ENCODE data around the gene CPEB1. TPM values are rescaled to one million over a fixed set of nuclear protein-coding genes. Genes with fewer than 3 reads are reported as not detected.
A peak's percentile ranks its signal among the peaks of the same experiment; 100 is the strongest.

Gene CPEB1
- total RNA-seq, 1 experiment from 2014 or later: 1.0 TPM

DNA sequence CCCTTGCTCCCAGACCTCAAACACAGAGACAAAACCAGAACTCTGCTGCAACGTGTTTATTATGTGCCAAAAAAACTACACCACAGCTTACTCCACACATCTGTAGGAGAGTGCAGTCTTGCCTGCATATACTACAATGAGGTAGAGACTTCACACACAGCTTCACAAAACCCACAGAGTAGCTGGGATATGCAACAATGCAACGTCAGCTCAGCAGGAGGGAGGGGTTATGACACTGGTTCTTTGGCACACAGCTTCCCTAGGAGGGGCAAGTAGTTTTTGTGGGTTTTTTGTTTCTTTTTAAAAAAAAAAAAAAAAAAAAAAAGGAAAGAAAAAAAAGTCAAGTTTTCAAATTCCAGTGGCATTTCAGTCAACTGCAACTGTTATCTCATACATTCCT, 104.0 kb downstream of the CPEB1 start:
- H3K4ac ChIP-seq (ENCODE audit: low read depth, low read length): no peak overlapping the region
- H2BK20ac ChIP-seq (ENCODE audit: low read depth, low read length, poor library complexity, severe bottlenecking): no peak overlapping the region
- peak overlapping the region; percentile 20 for H3K4me2 ChIP-seq (ENCODE audit: insufficient read depth, insufficient read length, low read length)
- H4K91ac ChIP-seq (ENCODE audit: insufficient read length, low read depth, low read length): no peak overlapping the region
- H3K9ac ChIP-seq (ENCODE audit: extremely low read depth, insufficient read length, low read length): no peak overlapping the region
- no peak overlapping the region for H3K56ac ChIP-seq (ENCODE audit: insufficient read length, low read depth, low read length)
- H3K4me1 ChIP-seq (ENCODE audit: insufficient read depth, low read length): peaks cover 4% of the 10 kb centered on the region; the same call in 1 of the 2 replicates
- H2AK5ac ChIP-seq (ENCODE audit: insufficient read length, low read length): no peak overlapping the region
- no peak overlapping the region for H3K23ac ChIP-seq (ENCODE audit: insufficient read length, low read depth, low read length)
- no peak overlapping the region for H2AFZ ChIP-seq (ENCODE audit: low read length)
- TF ChIP-seq, protein P1, sequence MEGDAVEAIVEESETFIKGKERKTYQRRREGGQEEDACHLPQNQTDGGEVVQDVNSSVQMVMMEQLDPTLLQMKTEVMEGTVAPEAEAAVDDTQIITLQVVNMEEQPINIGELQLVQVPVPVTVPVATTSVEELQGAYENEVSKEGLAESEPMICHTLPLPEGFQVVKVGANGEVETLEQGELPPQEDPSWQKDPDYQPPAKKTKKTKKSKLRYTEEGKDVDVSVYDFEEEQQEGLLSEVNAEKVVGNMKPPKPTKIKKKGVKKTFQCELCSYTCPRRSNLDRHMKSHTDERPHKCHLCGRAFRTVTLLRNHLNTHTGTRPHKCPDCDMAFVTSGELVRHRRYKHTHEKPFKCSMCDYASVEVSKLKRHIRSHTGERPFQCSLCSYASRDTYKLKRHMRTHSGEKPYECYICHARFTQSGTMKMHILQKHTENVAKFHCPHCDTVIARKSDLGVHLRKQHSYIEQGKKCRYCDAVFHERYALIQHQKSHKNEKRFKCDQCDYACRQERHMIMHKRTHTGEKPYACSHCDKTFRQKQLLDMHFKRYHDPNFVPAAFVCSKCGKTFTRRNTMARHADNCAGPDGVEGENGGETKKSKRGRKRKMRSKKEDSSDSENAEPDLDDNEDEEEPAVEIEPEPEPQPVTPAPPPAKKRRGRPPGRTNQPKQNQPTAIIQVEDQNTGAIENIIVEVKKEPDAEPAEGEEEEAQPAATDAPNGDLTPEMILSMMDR (conservative IDR thresholded peaks at IDR 0.05): no peak
- H2BK15ac ChIP-seq (ENCODE audit: low read depth, low read length): no peak overlapping the region
- no peaks in the 10 kb centered on the region for H3K79me1 ChIP-seq (ENCODE audit: insufficient read depth, low read depth, low read length, poor library complexity, severe bottlenecking)
- H3T11ph ChIP-seq (ENCODE audit: low read length): no peak overlapping the region
- H3K9me3 ChIP-seq (ENCODE audit: control insufficient read depth, low read depth, low read length): no peaks in the 10 kb centered on the region
- H3K23me2 ChIP-seq (ENCODE audit: insufficient read length, low read depth, low read length, poor library complexity, severe bottlenecking): peaks cover 6% of the 10 kb centered on the region
- H3K4me1 Mint-ChIP-seq: peaks cover 26 to 27% of the 10 kb centered on the region in 2 experiments
- peaks cover 12% of the 10 kb centered on the region; the same call in 1 of the 2 replicates for H3K79me2 ChIP-seq (ENCODE audit: insufficient read depth, low read length)
- H3K14ac ChIP-seq (ENCODE audit: insufficient read depth, low read length): no peak overlapping the region
- DNase-seq: peak; percentile 47
- H3K27ac Mint-ChIP-seq: peak overlapping the region in 1 of 3 experiments; percentile 88; a peak in 2 of 7 replicates
- no peak overlapping the region for H2BK120ac ChIP-seq (ENCODE audit: low read depth, low read length, poor library complexity, severe bottlenecking)
- no peak overlapping the region for H2BK5ac ChIP-seq (ENCODE audit: insufficient read length, low read length)
- H4K5ac ChIP-seq (ENCODE audit: insufficient read length, low read depth, low read length): no peak overlapping the region
- H4K20me1 ChIP-seq (ENCODE audit: control insufficient read depth, insufficient read depth, insufficient read length): no peaks in the 10 kb centered on the region
- H2BK12ac ChIP-seq (ENCODE audit: insufficient read length, low read depth, low read length): no peak overlapping the region
- H4K8ac ChIP-seq (replicated peaks; ENCODE audit: insufficient read length, low read depth, low read length): no peak overlapping the region
- peaks cover 18 to 19% (median 19%) of the 10 kb centered on the region in 3 experiments for H3K36me3 Mint-ChIP-seq (ENCODE audit: insufficient read depth in 1 of 3, low read depth in 3 of 3)
- H3K9me3 Mint-ChIP-seq: peaks cover 0 to 8% of the 10 kb centered on the region in 2 experiments; a peak in 1 of 5 replicates
- no peak overlapping the region for H3K18ac ChIP-seq (ENCODE audit: insufficient read length, low read depth, low read length)
- no peak overlapping the region for H3K27ac ChIP-seq (ENCODE audit: insufficient read length, low read depth, low read length)
- no CpG with 5 or more reads among the region's 2 CpGs for WGBS (ENCODE audit: extremely low coverage, insufficient read length, low lambda C conversion rate)
- no peaks in the 10 kb centered on the region for H3K27me3 ChIP-seq (ENCODE audit: insufficient read depth, low read length)
- peak overlapping the region in 1 of 2 experiments; percentile 63; a peak in 1 of 5 replicates for H3K4me3 Mint-ChIP-seq
- H3K27me3 Mint-ChIP-seq (ENCODE audit: low read depth): no peaks in the 10 kb centered on the region; the same call in none of the 2 replicates

Measured in H9 (cell line).